Testis (tissue), 5 donors: ENCODE data around the gene STAC. TPM values are rescaled to one million over a fixed set of nuclear protein-coding genes. Genes with fewer than 3 reads are reported as not detected.

ENCODE experiments used
- DNase-seq: peaks from one replicate; pipeline ENCODE4 v3.0.0-alpha.2; 2019
- H3K27ac ChIP-seq, 2 donors: fragments of 200-600 bp; sonication (generic); one replicate each; pipeline ENCODE4 v1.5.1; 2019
- H3K27me3 ChIP-seq: fragments of 200-600 bp; sonication (generic); one replicate; pipeline ENCODE4 v1.5.1; 2019
- H3K36me3 ChIP-seq: fragments of 200-600 bp; sonication (generic); one replicate; pipeline ENCODE4 v1.5.1; 2017; ENCODE audit warnings: low read depth; ENCODE audit errors: missing control alignments
- H3K4me1 ChIP-seq: fragments of 200-600 bp; sonication (generic); one replicate; pipeline ENCODE4 v1.5.1; 2019
- H3K4me3 ChIP-seq, 2 donors: fragments of 200-600 bp; sonication (generic); one replicate each; pipeline ENCODE4 v1.5.1; 2017 to 2019
- H3K9me3 ChIP-seq: fragments of 200-600 bp; sonication (generic); one replicate; pipeline ENCODE4 v1.5.1; 2017
- CTCF ChIP-seq, 3 experiments: fragments of 450-650 bp in 2 of 3; fragments of 200-600 bp in 1 of 3; sonication (generic) in 1 of 3; IDR thresholded peaks; one replicate each; pipeline ENCODE4 v1.5.1; 2016 to 2019; ENCODE audit warnings: antibody characterized with exemption in 3 of 3, mild to moderate bottlenecking in 2 of 3, moderate library complexity in 1 of 3
- POLR2A ChIP-seq: fragments of 450-650 bp; IDR thresholded peaks from one replicate; pipeline ENCODE4 v1.6.1; 2017; ENCODE audit warnings: antibody characterized with exemption, mild to moderate bottlenecking, moderate library complexity
- WGBS, 2 donors: methylation state at CpG; one replicate each; pipeline ENCODE4 v1.1.5; 2018; 5-methylcytosine and 5-hydroxymethylcytosine counted together
- intact Hi-C: fragments of 100-400 bp; cut with DNase I; formaldehyde crosslinking; loops from one replicate; pipeline ENCODE4 v1.15.1; 2023; ENCODE audit warnings: low total_unique reads
- long read RNA-seq, 2 donors: transcript quantifications; one replicate each; lab custom pipeline, GENCODE V29; 2026
- polyA plus RNA-seq: library from polyadenylated mRNA; stranded (reverse); fragments of 350-450 nt; fragmentation: Illumina TruSeq; extraction: RNeasy Lipid Tissue Mini Kit (QIAGEN cat#74804); gene quantifications from one replicate; pipeline ENCODE4 v1.2.3, GENCODE V29; 2014; ENCODE audit warnings: low read depth, low replicate concordance; ENCODE audit not compliant: insufficient read depth
- total RNA-seq, 2 donors: library from RNA; depleted of rRNA; stranded (reverse); fragments of >200 nt; gene quantifications; one replicate each; pipeline ENCODE4 v1.2.3, GENCODE V29; 2016

Gene STAC, protein sequence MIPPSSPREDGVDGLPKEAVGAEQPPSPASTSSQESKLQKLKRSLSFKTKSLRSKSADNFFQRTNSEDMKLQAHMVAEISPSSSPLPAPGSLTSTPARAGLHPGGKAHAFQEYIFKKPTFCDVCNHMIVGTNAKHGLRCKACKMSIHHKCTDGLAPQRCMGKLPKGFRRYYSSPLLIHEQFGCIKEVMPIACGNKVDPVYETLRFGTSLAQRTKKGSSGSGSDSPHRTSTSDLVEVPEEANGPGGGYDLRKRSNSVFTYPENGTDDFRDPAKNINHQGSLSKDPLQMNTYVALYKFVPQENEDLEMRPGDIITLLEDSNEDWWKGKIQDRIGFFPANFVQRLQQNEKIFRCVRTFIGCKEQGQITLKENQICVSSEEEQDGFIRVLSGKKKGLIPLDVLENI
- 1 to 10 TPM; 7.1 to 9.4 TPM for total RNA-seq
- 4.8 TPM for polyA plus RNA-seq
- long read RNA-seq, donor 1, result 0 reads
- long read RNA-seq, donor 2, result 0 reads

DNA sequence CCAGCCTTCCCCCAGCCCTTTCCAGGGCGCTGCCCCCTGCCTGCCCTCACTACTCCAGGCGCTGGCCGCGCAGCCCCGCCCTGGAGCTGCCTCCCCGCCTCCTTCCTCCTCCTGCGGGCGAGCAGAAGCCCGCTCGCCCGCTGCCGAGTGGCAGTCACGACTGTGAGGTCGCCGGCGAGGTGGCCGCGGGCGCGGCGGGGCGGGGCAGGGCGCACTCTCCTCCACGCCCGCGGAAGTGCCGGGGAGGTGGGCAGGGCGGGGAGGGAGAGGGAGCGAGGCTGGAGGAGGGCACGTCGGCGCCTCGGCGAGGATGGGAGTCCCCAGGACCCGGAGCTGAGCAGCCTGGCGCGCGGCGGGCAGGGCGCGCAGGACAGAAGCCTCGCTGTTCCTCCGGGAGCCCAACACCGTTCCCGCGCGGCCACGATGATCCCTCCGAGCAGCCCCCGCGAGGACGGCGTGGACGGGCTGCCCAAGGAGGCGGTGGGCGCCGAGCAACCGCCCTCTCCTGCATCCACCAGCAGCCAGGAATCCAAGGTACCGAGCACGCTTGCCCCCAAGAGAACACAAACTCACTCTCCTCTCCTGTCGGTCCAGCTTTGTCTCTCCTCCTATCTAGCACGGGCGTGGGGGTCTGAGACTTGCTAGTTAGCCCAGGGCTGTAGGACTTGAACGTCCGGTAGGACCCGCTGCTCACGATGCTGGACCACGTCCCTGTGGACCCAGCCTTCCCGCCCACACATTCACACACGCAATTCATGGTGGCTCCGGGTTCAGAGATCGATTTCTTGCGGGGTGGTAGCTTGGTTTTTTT lies at the start of gene STAC:
Gene STAC (plus strand): TSS at position 284 of the 811 bp plus-strand sequence. CDS start 140 bp downstream, at position 424.
- no peak for TF ChIP-seq POLR2A
- no peak for TF ChIP-seq CTCF (IDR thresholded peaks at IDR 0.05)
- Histone ChIP-seq H3K27me3 (no peaks in the 10 kb centered on the region), H3K27ac (no peak within 1 kb of the TSS), H3K36me3 (no peaks in the 10 kb centered on the region), H3K4me1 (peaks cover 6% of the 10 kb centered on the region), H3K4me3 (peak within 1 kb of the TSS; percentile 48 to 69), H3K9me3 (no peaks in the 10 kb centered on the region)
- DNase-seq, result peak; percentile 36
- intact Hi-C loops, result no loop called here
- WGBS, 2 donors, result 1% methylated on average over 20 to 61 of the region's 73 CpGs

DNA sequence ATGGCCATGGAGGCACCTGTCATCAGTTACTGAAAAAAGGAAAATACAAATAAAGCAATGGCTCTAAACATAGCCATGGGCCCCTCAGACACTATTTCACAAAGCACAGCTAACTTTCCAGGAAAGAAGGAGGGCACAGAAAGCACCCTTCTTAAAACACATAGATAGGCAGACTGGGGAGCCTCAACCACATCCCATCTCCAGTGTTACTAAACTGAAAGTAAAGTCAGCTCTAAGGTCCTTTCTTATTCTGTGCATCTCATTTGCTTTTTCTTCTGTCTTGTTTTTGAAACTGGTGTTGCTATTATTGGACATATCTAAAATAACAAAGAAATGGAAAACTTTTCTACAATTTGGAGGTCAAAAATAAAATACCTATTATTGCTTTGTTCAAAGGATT lies 48.2 kb upstream of the STAC start:
- Histone ChIP-seq H3K4me3 (no peak overlapping the region), H3K36me3 (no peaks in the 10 kb centered on the region), H3K9me3 (no peaks in the 10 kb centered on the region), H3K4me1 (no peaks in the 10 kb centered on the region), H3K27me3 (no peaks in the 10 kb centered on the region), H3K27ac (no peak overlapping the region)
- intact Hi-C loops, result no loop called here
- DNase-seq, result no peak
- no peak for TF ChIP-seq POLR2A
- no peak for TF ChIP-seq CTCF (IDR thresholded peaks at IDR 0.05)

DNA sequence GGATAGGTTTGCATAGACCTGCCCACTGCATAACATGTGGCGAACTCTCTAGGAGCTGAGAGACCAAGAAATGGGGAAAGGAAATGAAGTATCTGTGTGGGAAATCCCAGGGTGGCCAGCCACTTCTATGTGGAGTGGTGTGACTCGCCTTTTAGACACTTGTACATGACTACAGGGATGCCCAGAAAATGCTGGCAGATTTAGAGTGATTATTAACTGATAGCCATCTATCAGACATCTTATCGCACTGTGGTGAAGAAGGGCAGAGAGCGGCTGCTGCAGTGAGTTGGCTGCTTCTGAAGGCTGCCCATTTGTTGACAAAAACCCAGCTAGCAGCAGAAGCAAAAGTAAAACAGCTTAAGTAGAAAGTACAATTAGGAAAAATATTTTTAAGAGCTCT lies 18.1 kb upstream of the STAC start:
- intact Hi-C loops, result no loop called here
- TF ChIP-seq POLR2A (no peak), CTCF (IDR thresholded peaks at IDR 0.05) (no peak)
- DNase-seq, result no peak
- Histone ChIP-seq H3K4me1 (no peaks in the 10 kb centered on the region), H3K36me3 (no peaks in the 10 kb centered on the region), H3K9me3 (no peaks in the 10 kb centered on the region), H3K4me3 (no peak overlapping the region), H3K27me3 (no peaks in the 10 kb centered on the region), H3K27ac (no peak overlapping the region)
- WGBS, 2 donors, result 70 to 75% methylated on average over 4 of the region's 4 CpGs

GRCh38 chr3:36362973-36363372 lies 17.3 kb upstream of the STAC start:
- no peak for DNase-seq
- H3K4me3 ChIP-seq, result no peak overlapping the region
- intact Hi-C loops, result no loop called here
- TF ChIP-seq POLR2A (no peak), CTCF (IDR thresholded peaks at IDR 0.05) (no peak)
- H3K4me1 ChIP-seq, result no peaks in the 10 kb centered on the region
- H3K27ac ChIP-seq, result no peak overlapping the region
- no peaks in the 10 kb centered on the region for H3K9me3 ChIP-seq
- H3K27me3 ChIP-seq, result no peaks in the 10 kb centered on the region
- no peaks in the 10 kb centered on the region for H3K36me3 ChIP-seq
- 33 to 49% methylated on average over 2 of the region's 2 CpGs for WGBS, 2 donors
